HepG2 (cell line): Measurements from ENCODE around the gene HBA1. TPM values are rescaled to one million over a fixed set of nuclear protein-coding genes. Genes with fewer than 3 reads are reported as not detected.
A peak's percentile ranks its signal among the peaks of the same experiment; 100 is the strongest.

ENCODE experiments used
- AKAP8 ChIP-seq: sonication (generic); formaldehyde crosslinking; IDR thresholded peaks from 2 replicates; pipeline ENCODE4 v1.5.1; 2020; ENCODE audit warnings: mild to moderate bottlenecking, missing genetic modification reagents
- CAMTA2 ChIP-seq: sonication (generic); formaldehyde crosslinking; IDR thresholded peaks from 2 replicates; pipeline ENCODE4 v1.4.0; 2020; ENCODE audit warnings: mild to moderate bottlenecking, missing genetic modification reagents, borderline replicate concordance
- CEBPB ChIP-seq: IDR thresholded peaks from 2 replicates; pipeline ENCODE4 v1.6.1; 2011; ENCODE audit warnings: low read depth, low read length, improper control_type of control experiment, borderline replicate concordance
- GPN1 ChIP-seq: sonication (generic); formaldehyde crosslinking; IDR thresholded peaks from 2 replicates; pipeline ENCODE4 v1.5.1; 2020; ENCODE audit warnings: missing genetic modification reagents, borderline replicate concordance
- HNRNPUL1 ChIP-seq: fragments of 200-400 bp; formaldehyde crosslinking; IDR thresholded peaks from 2 replicates; pipeline ENCODE4 v1.6.1; 2017; ENCODE audit warnings: low read depth, mild to moderate bottlenecking, low read length, moderate library complexity
- NR2C2 ChIP-seq: sonication (generic); formaldehyde crosslinking; IDR thresholded peaks from 2 replicates; pipeline ENCODE4 v1.4.0; 2020; ENCODE audit warnings: missing genetic modification reagents, mild to moderate bottlenecking, moderate library complexity, borderline replicate concordance
- SMAD3 ChIP-seq: sonication (generic); formaldehyde crosslinking; IDR thresholded peaks from 2 replicates; pipeline ENCODE4 v1.4.0; 2020; ENCODE audit warnings: missing genetic modification reagents
- TFDP1 ChIP-seq: IDR thresholded peaks from 2 replicates; pipeline ENCODE4 v1.6.1; 2016; ENCODE audit warnings: missing compliant biosample characterization, missing genetic modification reagents, borderline replicate concordance
- YEATS4 ChIP-seq: sonication (generic); formaldehyde crosslinking; IDR thresholded peaks from 2 replicates; pipeline ENCODE4 v1.4.0; 2020; ENCODE audit warnings: missing genetic modification reagents, borderline replicate concordance
- ZMAT5 ChIP-seq: sonication (generic); formaldehyde crosslinking; IDR thresholded peaks from 2 replicates; pipeline ENCODE4 v1.5.0; 2020; ENCODE audit warnings: mild to moderate bottlenecking, low read depth, missing genetic modification reagents, borderline replicate concordance
- ZNF224 ChIP-seq: sonication (generic); formaldehyde crosslinking; IDR thresholded peaks from 2 replicates; pipeline ENCODE4 v1.5.0; 2020; ENCODE audit warnings: mild to moderate bottlenecking, missing genetic modification reagents
- ZNF510 ChIP-seq: sonication (generic); formaldehyde crosslinking; IDR thresholded peaks from 2 replicates; pipeline ENCODE4 v1.4.0; 2020; ENCODE audit warnings: low read depth, mild to moderate bottlenecking, missing genetic modification reagents
- ZNF513 ChIP-seq: sonication (generic); formaldehyde crosslinking; conservative IDR thresholded peaks from 2 replicates; pipeline ENCODE4 v1.5.0; 2020; ENCODE audit warnings: missing genetic modification reagents
- ZNF546 ChIP-seq: sonication (generic); formaldehyde crosslinking; conservative IDR thresholded peaks from 2 replicates; pipeline ENCODE4 v1.8.1; 2023; ENCODE audit warnings: mild to moderate bottlenecking, missing genetic modification reagents
- ZNF674 ChIP-seq: sonication (generic); formaldehyde crosslinking; IDR thresholded peaks from 2 replicates; pipeline ENCODE4 v1.5.0; 2020; ENCODE audit warnings: low read depth, mild to moderate bottlenecking, missing genetic modification reagents
- ZNF792 ChIP-seq: IDR thresholded peaks from 2 replicates; pipeline ENCODE4 v1.6.1; 2016
- polyA plus RNA-seq, 8 experiments: library from polyadenylated mRNA; depleted of rRNA in 3 of 8; stranded (reverse) in 7 of 8; unstranded in 1 of 8; fragments of >200 nt; fragmentation: Illumina TruSeq in 4 of 8; extraction: Trizol in 4 of 8; gene quantifications; 2 replicates each; pipeline versions ENCODE4 v1.2.1 to v1.2.3, GENCODE V29; 2011 to 2016; ENCODE audit warnings: low read depth in 4 of 8, missing spikeins in 1 of 8, mixed read lengths in 1 of 8; ENCODE audit not compliant: insufficient read depth in 1 of 8
- total RNA-seq, 5 experiments: library from RNA; depleted of rRNA; stranded (reverse); fragments of >200 nt; fragmentation: Illumina TruSeq; extraction: Trizol; gene quantifications; 2 replicates each; pipeline ENCODE4 v1.2.3, GENCODE V29; 2016; ENCODE audit warnings: low read depth in 1 of 5
- TF ChIP-seq, protein P1 (sequence below), 2 experiments: IDR thresholded peaks; 2 replicates each; pipeline ENCODE4 v1.6.1; 2011 to 2012; ENCODE audit warnings: low read length in 2 of 2, borderline replicate concordance in 1 of 2, low read depth in 1 of 2, mild to moderate bottlenecking in 1 of 2, moderate library complexity in 1 of 2
- TF ChIP-seq, protein P2 (sequence below): IDR thresholded peaks from 2 replicates; pipeline ENCODE4 v1.6.1; 2016; ENCODE audit warnings: missing genetic modification reagents, missing compliant biosample characterization
- TF ChIP-seq, protein P3 (sequence below): sonication (generic); formaldehyde crosslinking; IDR thresholded peaks from 2 replicates; pipeline ENCODE4 v1.5.0; 2020; ENCODE audit warnings: missing genetic modification reagents
- TF ChIP-seq, protein P4 (sequence below): sonication (generic); IDR thresholded peaks from 2 replicates; pipeline ENCODE4 v1.6.1; 2016; ENCODE audit warnings: low read depth, borderline replicate concordance

HBA1 gene
- total and polyA plus RNA-seq, 2 of the 13 experiments (the other 11 are each of a cell fraction or from before 2014, with no cell fraction given), result 0.59 TPM; not detected in 1

DNA sequence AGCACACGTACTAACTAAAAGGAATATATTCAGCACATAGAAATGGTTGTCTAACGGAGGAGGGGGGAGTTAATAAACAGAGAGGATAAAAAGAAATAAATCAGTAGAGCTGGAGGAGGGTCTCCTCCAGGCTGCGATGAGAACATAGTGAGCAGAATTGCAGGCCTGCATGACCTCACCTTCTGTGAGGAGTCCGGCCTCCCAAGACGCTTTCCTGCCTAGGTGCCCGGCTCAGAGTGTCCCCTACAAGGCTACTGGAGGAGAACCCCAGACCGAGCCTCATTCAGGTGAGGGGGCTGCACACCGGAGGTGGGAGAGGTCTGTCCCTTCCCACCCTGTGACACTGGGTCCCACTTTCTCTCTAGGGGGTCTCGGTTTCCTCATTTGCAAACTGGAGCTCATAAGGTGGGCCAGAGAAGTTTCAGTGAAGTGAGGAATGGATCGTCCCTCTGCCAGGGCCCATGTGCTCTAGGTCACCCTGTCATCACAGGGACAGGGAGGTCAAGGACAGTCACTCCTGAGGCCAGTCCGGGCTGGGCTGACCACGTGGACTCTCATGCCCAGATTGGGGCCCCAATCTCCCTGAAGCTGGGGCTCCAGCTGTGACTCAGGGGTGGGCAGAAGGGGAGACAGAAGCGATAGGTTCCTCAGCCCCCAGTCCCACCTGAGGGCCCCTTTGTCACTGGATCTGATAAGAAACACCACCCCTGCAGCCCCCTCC, 14.0 kb upstream of the HBA1 start (continued):
- TF ChIP-seq SMAD3 (no peak), GPN1 (CRISPR knock-in tag) (no peak), CEBPB (no peak), YEATS4 (CRISPR knock-in tag) (no peak; the same call in 1 of the 2 replicates), HNRNPUL1 (no peak), AKAP8 (CRISPR knock-in tag) (no peak), ZNF674 (CRISPR knock-in tag) (no peak), ZNF546 (CRISPR knock-in tag) (no peak), ZNF224 (no peak), TFDP1 (CRISPR knock-in tag) (no peak; the same call in 1 of the 2 replicates), ZNF510 (CRISPR knock-in tag) (no peak), ZMAT5 (CRISPR knock-in tag) (no peak), ZNF513 (CRISPR knock-in tag) (no peak), ZNF792 (CRISPR knock-in tag) (no peak), NR2C2 (CRISPR knock-in tag) (peak; percentile 89), CAMTA2 (CRISPR knock-in tag) (peak; percentile 40; the same call in 1 of the 2 replicates)
- TF ChIP-seq, protein P1, sequence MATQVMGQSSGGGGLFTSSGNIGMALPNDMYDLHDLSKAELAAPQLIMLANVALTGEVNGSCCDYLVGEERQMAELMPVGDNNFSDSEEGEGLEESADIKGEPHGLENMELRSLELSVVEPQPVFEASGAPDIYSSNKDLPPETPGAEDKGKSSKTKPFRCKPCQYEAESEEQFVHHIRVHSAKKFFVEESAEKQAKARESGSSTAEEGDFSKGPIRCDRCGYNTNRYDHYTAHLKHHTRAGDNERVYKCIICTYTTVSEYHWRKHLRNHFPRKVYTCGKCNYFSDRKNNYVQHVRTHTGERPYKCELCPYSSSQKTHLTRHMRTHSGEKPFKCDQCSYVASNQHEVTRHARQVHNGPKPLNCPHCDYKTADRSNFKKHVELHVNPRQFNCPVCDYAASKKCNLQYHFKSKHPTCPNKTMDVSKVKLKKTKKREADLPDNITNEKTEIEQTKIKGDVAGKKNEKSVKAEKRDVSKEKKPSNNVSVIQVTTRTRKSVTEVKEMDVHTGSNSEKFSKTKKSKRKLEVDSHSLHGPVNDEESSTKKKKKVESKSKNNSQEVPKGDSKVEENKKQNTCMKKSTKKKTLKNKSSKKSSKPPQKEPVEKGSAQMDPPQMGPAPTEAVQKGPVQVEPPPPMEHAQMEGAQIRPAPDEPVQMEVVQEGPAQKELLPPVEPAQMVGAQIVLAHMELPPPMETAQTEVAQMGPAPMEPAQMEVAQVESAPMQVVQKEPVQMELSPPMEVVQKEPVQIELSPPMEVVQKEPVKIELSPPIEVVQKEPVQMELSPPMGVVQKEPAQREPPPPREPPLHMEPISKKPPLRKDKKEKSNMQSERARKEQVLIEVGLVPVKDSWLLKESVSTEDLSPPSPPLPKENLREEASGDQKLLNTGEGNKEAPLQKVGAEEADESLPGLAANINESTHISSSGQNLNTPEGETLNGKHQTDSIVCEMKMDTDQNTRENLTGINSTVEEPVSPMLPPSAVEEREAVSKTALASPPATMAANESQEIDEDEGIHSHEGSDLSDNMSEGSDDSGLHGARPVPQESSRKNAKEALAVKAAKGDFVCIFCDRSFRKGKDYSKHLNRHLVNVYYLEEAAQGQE (IDR thresholded peaks at IDR 0.05; ENCODE audit: borderline replicate concordance in 1 of 2, low read depth in 1 of 2, low read length in 2 of 2), result no peak
- TF ChIP-seq, protein P2, sequence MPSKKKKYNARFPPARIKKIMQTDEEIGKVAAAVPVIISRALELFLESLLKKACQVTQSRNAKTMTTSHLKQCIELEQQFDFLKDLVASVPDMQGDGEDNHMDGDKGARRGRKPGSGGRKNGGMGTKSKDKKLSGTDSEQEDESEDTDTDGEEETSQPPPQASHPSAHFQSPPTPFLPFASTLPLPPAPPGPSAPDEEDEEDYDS (CRISPR knock-in tag), result no peak
- TF ChIP-seq, protein P3, sequence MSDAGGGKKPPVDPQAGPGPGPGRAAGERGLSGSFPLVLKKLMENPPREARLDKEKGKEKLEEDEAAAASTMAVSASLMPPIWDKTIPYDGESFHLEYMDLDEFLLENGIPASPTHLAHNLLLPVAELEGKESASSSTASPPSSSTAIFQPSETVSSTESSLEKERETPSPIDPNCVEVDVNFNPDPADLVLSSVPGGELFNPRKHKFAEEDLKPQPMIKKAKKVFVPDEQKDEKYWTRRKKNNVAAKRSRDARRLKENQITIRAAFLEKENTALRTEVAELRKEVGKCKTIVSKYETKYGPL (CRISPR knock-in tag), result no peak
- TF ChIP-seq, protein P4, sequence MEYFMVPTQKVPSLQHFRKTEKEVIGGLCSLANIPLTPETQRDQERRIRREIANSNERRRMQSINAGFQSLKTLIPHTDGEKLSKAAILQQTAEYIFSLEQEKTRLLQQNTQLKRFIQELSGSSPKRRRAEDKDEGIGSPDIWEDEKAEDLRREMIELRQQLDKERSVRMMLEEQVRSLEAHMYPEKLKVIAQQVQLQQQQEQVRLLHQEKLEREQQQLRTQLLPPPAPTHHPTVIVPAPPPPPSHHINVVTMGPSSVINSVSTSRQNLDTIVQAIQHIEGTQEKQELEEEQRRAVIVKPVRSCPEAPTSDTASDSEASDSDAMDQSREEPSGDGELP, result peak; percentile 46; the same call in 1 of the 2 replicates
